Astrocyte of the cerebellum (primary cell): ENCODE results near the gene MRPL32.

ENCODE experiments used
- DNase-seq: peaks from one replicate; pipeline ENCODE4 v3.0.0-alpha.2; 2011; ENCODE audit warnings: low read depth
- H3K4me3 ChIP-seq: 2 replicates; pipeline ENCODE4 v1.5.1; 2011; ENCODE audit warnings: mild to moderate bottlenecking, low read depth, low read length, moderate library complexity
- CTCF ChIP-seq: IDR thresholded peaks from 2 replicates; pipeline ENCODE4 v1.5.1; 2012; ENCODE audit warnings: low read length, low read depth, moderate library complexity, mild to moderate bottlenecking; ENCODE audit errors: missing control alignments
- in situ Hi-C: cut with HindIII; loops from 2 replicates; pipeline ENCODE4 v1.10.0; 2017; ENCODE audit warnings: low sequenced_read_pairs

The MRPL32 gene

GRCh38 chr7:42900842-42901241 lies 31.3 kb upstream of the MRPL32 start:
- no peak overlapping the region for H3K4me3 ChIP-seq
- DNase-seq = no peak
- no peak for TF ChIP-seq CTCF
- in situ Hi-C loops = no loop called here

- DNase-seq = no peak
- no peak for TF ChIP-seq CTCF
- no peak overlapping the region for H3K4me3 ChIP-seq
- in situ Hi-C loops = no loop called here
Observed at GRCh38 chr7:42902331-42902730, 29.8 kb upstream of the MRPL32 start.

- no peak overlapping the region for H3K4me3 ChIP-seq
- in situ Hi-C loops = no loop called here
- no peak for DNase-seq
- no peak for TF ChIP-seq CTCF
Observed at GRCh38 chr7:42906181-42906580, 26.0 kb upstream of the MRPL32 start.

GRCh38 chr7:42907316-42907715 lies 24.9 kb upstream of the MRPL32 start:
- in situ Hi-C loops = no loop called here
- DNase-seq = peak; percentile 66
- no peak for TF ChIP-seq CTCF
- H3K4me3 ChIP-seq = no peak overlapping the region

GRCh38 chr7:42910306-42910705 lies 21.9 kb upstream of the MRPL32 start:
- TF ChIP-seq CTCF = no peak
- DNase-seq = no peak
- in situ Hi-C loops = no loop called here
- H3K4me3 ChIP-seq = no peak overlapping the region

GRCh38 chr7:42911454-42912447 lies 20.4 kb upstream of the MRPL32 start, which contains the start of gene C7orf25:
TSS of gene C7orf25 (minus strand) at chr7:42912070. CDS start at chr7:42910900, 1,170 bp downstream.
- in situ Hi-C loops = no loop called here

More at GRCh38 chr7:42911454-42912447, 20.4 kb upstream of the MRPL32 start, which contains the start of gene C7orf25:
- TF ChIP-seq CTCF = no peak
- peak; percentile 81 for DNase-seq
- H3K4me3 ChIP-seq = peak within 1 kb of the TSS; percentile 64
